ENCODE data around the gene SLC18A3.

Gene SLC18A3

GRCh38 chr10:49615213-49615612, 5.1 kb downstream of the SLC18A3 start:
- Histone ChIP-seq H3K4me1 (ENCODE audit: control extremely low read depth in 1 of 4, control insufficient read depth in 4 of 4, insufficient read depth in 4 of 4, low read length in 3 of 4) (peaks cover 0 to 24% (median 5%) of the 10 kb centered on the region in 4 experiments), H3K27ac (ENCODE audit: insufficient read depth in 1 of 2, low read depth in 1 of 2, low read length in 2 of 2, poor library complexity in 1 of 2, severe bottlenecking in 2 of 2) (no peak overlapping the region), H3K36me3 (ENCODE audit: control insufficient read depth in 4 of 4, insufficient read depth in 4 of 4, low read length in 3 of 4) (no peaks in the 10 kb centered on the region), H3K4me3 (ENCODE audit: control insufficient read depth in 1 of 7, extremely low read depth in 1 of 7, insufficient read depth in 4 of 7, low read depth in 2 of 7, low read length in 6 of 7) (no peak overlapping the region), H3K27me3 (replicated peaks in 2 of 5; ENCODE audit: control insufficient read depth in 4 of 5, insufficient read depth in 5 of 5, low read length in 4 of 5) (peaks cover 8 to 99% (median 51%) of the 10 kb centered on the region in 5 experiments), H3K9me3 (ENCODE audit: control extremely low read depth in 1 of 5, control insufficient read depth in 4 of 5, insufficient read depth in 2 of 5, low read depth in 1 of 5, low read length in 4 of 5) (peaks cover 0 to 11% (median 0%) of the 10 kb centered on the region in 5 experiments)
- ChIA-PET POLR2A (no interaction called here), CTCF (no interaction called here)
- WGBS (ENCODE audit: insufficient coverage), result 75% methylated on average over 4 of the region's 5 CpGs
- no peak for DNase-seq

DNA sequence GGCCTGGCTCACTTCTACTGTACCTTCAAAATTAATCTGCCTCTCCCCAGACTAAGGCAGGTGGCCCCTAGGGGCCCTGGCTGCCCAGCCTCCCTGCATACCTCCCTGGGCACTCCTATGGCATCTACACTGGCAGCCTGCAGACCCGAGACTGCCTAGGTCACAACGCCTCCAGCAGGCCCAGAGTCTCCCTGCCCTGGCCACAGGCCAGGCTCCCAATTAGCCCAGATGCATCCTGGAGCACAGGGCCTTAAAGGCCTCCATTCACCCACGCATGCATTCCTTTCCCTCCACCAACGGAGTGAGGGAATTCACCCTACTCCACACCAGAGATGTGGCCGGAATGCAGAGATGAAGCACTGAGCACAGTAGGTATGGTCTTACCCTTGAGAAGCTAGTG, 5.6 kb downstream of the SLC18A3 start:
- CTCF ChIA-PET, result no interaction called here
- H3K27ac ChIP-seq (ENCODE audit: insufficient read depth in 1 of 2, low read depth in 1 of 2, low read length in 2 of 2, poor library complexity in 1 of 2, severe bottlenecking in 2 of 2), result no peak overlapping the region
- H3K9me3 ChIP-seq (ENCODE audit: control extremely low read depth in 1 of 5, control insufficient read depth in 4 of 5, insufficient read depth in 2 of 5, low read depth in 1 of 5, low read length in 4 of 5), result peaks cover 0 to 9% (median 0%) of the 10 kb centered on the region in 5 experiments
- POLR2A ChIA-PET, result no interaction called here
- 89% methylated on average over 2 of the region's 5 CpGs for WGBS (ENCODE audit: insufficient coverage)
- peaks cover 0 to 19% (median 3%) of the 10 kb centered on the region in 4 experiments for H3K4me1 ChIP-seq (ENCODE audit: control extremely low read depth in 1 of 4, control insufficient read depth in 4 of 4, insufficient read depth in 4 of 4, low read length in 3 of 4)
- no peaks in the 10 kb centered on the region for H3K36me3 ChIP-seq (ENCODE audit: control insufficient read depth in 4 of 4, insufficient read depth in 4 of 4, low read length in 3 of 4)
- H3K27me3 ChIP-seq (replicated peaks in 2 of 5; ENCODE audit: control insufficient read depth in 4 of 5, insufficient read depth in 5 of 5, low read length in 4 of 5), result peaks cover 8 to 99% (median 51%) of the 10 kb centered on the region in 5 experiments
- DNase-seq, result no peak
- H3K4me3 ChIP-seq (ENCODE audit: control insufficient read depth in 1 of 7, extremely low read depth in 1 of 7, insufficient read depth in 4 of 7, low read depth in 2 of 7, low read length in 6 of 7), result no peak overlapping the region

DNA sequence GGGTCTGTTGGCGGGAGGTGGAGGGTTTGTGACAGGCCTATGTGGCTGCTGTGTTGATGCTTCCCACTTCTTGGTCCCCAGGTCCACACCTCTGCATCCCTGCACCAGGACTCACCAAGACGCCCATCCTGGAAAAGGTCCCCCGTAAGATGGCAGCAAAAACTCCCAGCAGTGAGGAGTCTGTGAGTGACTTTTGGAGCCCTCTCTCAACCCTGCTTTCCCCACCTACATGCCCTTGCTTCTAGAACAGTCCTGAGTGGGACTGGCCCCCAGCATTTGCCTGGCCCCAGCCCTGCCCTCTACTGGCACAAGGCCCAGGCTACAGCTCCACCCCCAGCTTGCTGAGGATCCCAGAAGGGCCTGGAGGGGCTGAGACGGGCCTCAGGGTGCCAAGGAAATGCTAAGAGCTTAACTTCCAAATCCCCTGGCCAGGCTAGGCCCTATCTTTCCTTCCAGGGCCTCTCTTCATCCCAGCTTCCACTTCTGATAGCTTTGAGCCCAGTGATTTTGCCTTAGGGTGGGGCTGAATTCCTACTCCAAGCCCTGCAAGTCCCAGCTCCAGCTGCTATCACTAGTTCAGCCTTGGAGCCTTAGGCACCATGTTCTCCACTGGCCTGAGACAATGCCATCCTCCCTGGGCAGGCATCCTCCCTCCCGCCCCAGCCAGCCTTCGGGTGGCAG, 6.5 kb downstream of the SLC18A3 start:
- Histone ChIP-seq H3K27ac (ENCODE audit: insufficient read depth in 1 of 2, low read depth in 1 of 2, low read length in 2 of 2, poor library complexity in 1 of 2, severe bottlenecking in 2 of 2) (no peak overlapping the region), H3K4me3 (ENCODE audit: control insufficient read depth in 1 of 7, extremely low read depth in 1 of 7, insufficient read depth in 4 of 7, low read depth in 2 of 7, low read length in 6 of 7) (no peak overlapping the region), H3K9me3 (ENCODE audit: control extremely low read depth in 1 of 5, control insufficient read depth in 4 of 5, insufficient read depth in 2 of 5, low read depth in 1 of 5, low read length in 4 of 5) (peaks cover 0 to 4% (median 0%) of the 10 kb centered on the region in 5 experiments), H3K4me1 (ENCODE audit: control extremely low read depth in 1 of 4, control insufficient read depth in 4 of 4, insufficient read depth in 4 of 4, low read length in 3 of 4) (peaks cover 0 to 12% (median 0%) of the 10 kb centered on the region in 4 experiments), H3K27me3 (replicated peaks in 2 of 5; ENCODE audit: control insufficient read depth in 4 of 5, insufficient read depth in 5 of 5, low read length in 4 of 5) (peaks cover 8 to 99% (median 47%) of the 10 kb centered on the region in 5 experiments), H3K36me3 (ENCODE audit: control insufficient read depth in 4 of 4, insufficient read depth in 4 of 4, low read length in 3 of 4) (no peaks in the 10 kb centered on the region)
- CTCF ChIA-PET, result interaction anchor here (0.6 kb wide), 1 partner anchor 15 kb away, joined by 3 read pairs; no protein-coding TSS in a partner anchor
- no peak for DNase-seq
- POLR2A ChIA-PET, result no interaction called here
- whole genome bisulfite sequencing (ENCODE audit: insufficient coverage), result 66% methylated on average over 3 of the region's 6 CpGs

DNA sequence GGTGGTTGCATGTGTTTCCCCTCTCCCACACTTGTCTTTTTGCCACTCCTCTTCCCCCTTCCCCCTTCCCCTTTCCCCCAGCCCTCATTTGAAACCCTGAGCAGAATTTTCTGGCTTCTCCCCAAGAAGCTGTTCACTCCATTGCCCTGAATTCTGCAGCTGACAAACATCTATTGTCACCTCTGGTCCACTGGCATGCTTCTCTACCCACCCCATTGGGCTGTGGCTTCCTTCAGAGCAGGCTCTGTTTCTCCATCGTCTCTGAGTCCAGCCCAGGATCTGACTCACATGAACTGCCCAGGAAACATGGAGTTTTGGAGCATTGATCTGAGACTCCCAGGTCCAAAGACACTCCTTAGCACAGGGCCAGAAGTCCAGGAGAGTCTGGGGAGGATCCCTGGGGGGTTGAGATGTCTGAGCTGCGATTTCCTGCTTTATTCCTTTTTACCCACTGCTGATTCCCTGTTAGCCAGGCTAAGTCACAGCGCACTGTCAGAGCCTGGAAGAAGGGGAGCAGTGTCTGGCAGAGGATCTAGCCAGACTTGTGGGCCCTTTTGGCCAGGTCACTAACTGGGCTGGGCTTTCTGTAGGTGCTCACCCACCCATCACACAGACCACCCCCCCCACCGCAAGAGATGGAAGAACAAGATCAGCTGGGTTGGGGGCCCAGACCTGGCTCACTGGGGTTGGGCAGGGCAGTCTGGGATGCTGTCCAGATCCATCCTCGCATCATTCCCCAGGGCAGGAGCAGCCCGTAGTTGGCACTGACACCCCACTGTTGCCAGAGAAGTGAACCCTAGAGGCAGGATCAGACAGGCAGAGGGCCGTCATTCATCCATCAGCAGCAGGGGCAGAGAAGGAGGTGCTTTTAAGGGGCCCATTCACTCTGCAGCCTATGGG, 7.3 kb downstream of the SLC18A3 start:
- 83% methylated on average over 7 of the region's 7 CpGs for WGBS (ENCODE audit: insufficient coverage)
- Histone ChIP-seq H3K9me3 (ENCODE audit: control extremely low read depth in 1 of 5, control insufficient read depth in 4 of 5, insufficient read depth in 2 of 5, low read depth in 1 of 5, low read length in 4 of 5) (no peaks in the 10 kb centered on the region), H3K4me3 (ENCODE audit: control insufficient read depth in 1 of 7, extremely low read depth in 1 of 7, insufficient read depth in 4 of 7, low read depth in 2 of 7, low read length in 6 of 7) (no peak overlapping the region), H3K4me1 (ENCODE audit: control extremely low read depth in 1 of 4, control insufficient read depth in 4 of 4, insufficient read depth in 4 of 4, low read length in 3 of 4) (peaks cover 0 to 10% (median 0%) of the 10 kb centered on the region in 4 experiments), H3K36me3 (ENCODE audit: control insufficient read depth in 4 of 4, insufficient read depth in 4 of 4, low read length in 3 of 4) (no peaks in the 10 kb centered on the region), H3K27me3 (replicated peaks in 2 of 5; ENCODE audit: control insufficient read depth in 4 of 5, insufficient read depth in 5 of 5, low read length in 4 of 5) (peaks cover 8 to 99% (median 40%) of the 10 kb centered on the region in 5 experiments), H3K27ac (ENCODE audit: insufficient read depth in 1 of 2, low read depth in 1 of 2, low read length in 2 of 2, poor library complexity in 1 of 2, severe bottlenecking in 2 of 2) (no peak overlapping the region)
- ChIA-PET CTCF (no interaction called here), POLR2A (no interaction called here)
- no peak for DNase-seq

DNA sequence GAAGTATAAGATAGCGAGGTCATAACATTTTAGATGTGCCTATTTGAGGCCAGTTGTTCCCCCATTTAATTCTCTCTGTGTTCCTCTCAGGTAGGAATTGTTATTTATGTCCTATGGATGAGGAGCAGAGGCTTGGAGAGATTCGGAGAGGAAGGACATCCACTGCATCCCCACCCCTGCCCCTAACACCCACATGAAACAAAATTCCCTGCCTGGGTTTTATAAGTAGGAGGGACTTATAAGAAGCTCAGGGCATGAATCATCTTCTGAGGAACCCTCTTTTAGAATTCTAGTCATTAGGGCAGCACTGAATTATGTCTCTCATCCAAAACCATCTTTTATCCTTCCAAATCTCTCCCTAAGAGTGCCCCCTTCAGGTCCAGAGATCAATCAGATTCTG, 8.7 kb downstream of the SLC18A3 start:
- peaks cover 8 to 95% (median 28%) of the 10 kb centered on the region in 5 experiments for H3K27me3 ChIP-seq (replicated peaks in 2 of 5; ENCODE audit: control insufficient read depth in 4 of 5, insufficient read depth in 5 of 5, low read length in 4 of 5)
- DNase-seq, result no peak
- ChIA-PET POLR2A (no interaction called here), CTCF (no interaction called here)
- H3K36me3 ChIP-seq (ENCODE audit: control insufficient read depth in 4 of 4, insufficient read depth in 4 of 4, low read length in 3 of 4), result no peaks in the 10 kb centered on the region
- H3K4me3 ChIP-seq (ENCODE audit: control insufficient read depth in 1 of 7, extremely low read depth in 1 of 7, insufficient read depth in 4 of 7, low read depth in 2 of 7, low read length in 6 of 7), result no peak overlapping the region
- no CpG with 5 or more reads among the region's 2 CpGs for WGBS (ENCODE audit: insufficient coverage)
- H3K9me3 ChIP-seq (ENCODE audit: control extremely low read depth in 1 of 5, control insufficient read depth in 4 of 5, insufficient read depth in 2 of 5, low read depth in 1 of 5, low read length in 4 of 5), result no peaks in the 10 kb centered on the region
- peaks cover 0 to 1% (median 0%) of the 10 kb centered on the region in 4 experiments for H3K4me1 ChIP-seq (ENCODE audit: control extremely low read depth in 1 of 4, control insufficient read depth in 4 of 4, insufficient read depth in 4 of 4, low read length in 3 of 4)
- no peak overlapping the region for H3K27ac ChIP-seq (ENCODE audit: insufficient read depth in 1 of 2, low read depth in 1 of 2, low read length in 2 of 2, poor library complexity in 1 of 2, severe bottlenecking in 2 of 2)

DNA sequence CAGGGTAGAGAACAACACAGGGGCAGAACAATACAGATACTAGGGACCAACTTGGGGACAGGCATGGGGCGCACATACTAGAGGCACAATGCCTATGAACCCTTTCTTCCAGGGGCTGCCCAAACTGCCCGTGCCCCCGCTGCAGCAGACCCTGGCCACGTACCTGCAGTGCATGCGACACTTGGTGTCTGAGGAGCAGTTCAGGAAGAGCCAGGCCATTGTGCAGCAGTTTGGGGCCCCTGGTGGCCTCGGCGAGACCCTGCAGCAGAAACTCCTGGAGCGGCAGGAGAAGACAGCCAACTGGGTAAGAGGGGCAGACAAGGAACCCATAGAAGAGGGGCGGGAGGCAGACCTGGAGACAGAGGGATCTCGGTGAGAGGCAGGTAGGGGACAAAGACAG, 9.5 kb downstream of the SLC18A3 start:
- Histone ChIP-seq H3K4me3 (ENCODE audit: control insufficient read depth in 1 of 7, extremely low read depth in 1 of 7, insufficient read depth in 4 of 7, low read depth in 2 of 7, low read length in 6 of 7) (no peak overlapping the region), H3K36me3 (ENCODE audit: control insufficient read depth in 4 of 4, insufficient read depth in 4 of 4, low read length in 3 of 4) (no peaks in the 10 kb centered on the region), H3K9me3 (ENCODE audit: control extremely low read depth in 1 of 5, control insufficient read depth in 4 of 5, insufficient read depth in 2 of 5, low read depth in 1 of 5, low read length in 4 of 5) (no peaks in the 10 kb centered on the region), H3K27ac (ENCODE audit: insufficient read depth in 1 of 2, low read depth in 1 of 2, low read length in 2 of 2, poor library complexity in 1 of 2, severe bottlenecking in 2 of 2) (no peak overlapping the region), H3K27me3 (replicated peaks in 2 of 5; ENCODE audit: control insufficient read depth in 4 of 5, insufficient read depth in 5 of 5, low read length in 4 of 5) (peaks cover 8 to 96% (median 25%) of the 10 kb centered on the region in 5 experiments), H3K4me1 (ENCODE audit: control extremely low read depth in 1 of 4, control insufficient read depth in 4 of 4, insufficient read depth in 4 of 4, low read length in 3 of 4) (no peaks in the 10 kb centered on the region)
- POLR2A ChIA-PET, result no interaction called here
- WGBS (ENCODE audit: insufficient coverage), result 70% methylated on average over 10 of the region's 10 CpGs
- no peak for DNase-seq
- CTCF ChIA-PET, result no interaction called here

DNA sequence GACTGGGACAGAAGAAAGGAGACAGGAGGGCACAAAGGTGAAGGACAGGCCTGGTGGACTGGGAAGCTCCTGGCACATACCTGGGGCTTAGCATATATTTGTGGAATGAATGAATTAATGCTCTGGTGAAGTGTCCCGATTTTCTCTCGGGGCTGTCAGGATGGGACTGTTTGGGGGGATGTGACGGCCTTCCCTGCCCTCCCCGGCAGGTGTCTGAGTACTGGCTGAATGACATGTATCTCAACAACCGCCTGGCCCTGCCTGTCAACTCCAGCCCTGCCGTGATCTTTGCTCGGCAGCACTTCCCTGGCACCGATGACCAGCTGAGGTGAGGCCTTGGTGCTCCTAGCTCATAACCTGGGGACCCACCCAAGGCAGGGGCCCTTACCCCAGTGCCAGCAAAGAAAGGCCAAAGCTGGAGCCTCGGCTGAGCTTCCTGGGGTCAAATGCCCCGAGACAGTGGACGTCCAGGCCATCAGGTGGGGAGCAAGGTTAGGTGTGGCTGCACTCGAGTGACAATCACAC, 10.2 kb downstream of the SLC18A3 start:
- CTCF ChIA-PET, result no interaction called here
- Histone ChIP-seq H3K4me3 (ENCODE audit: control insufficient read depth in 1 of 7, extremely low read depth in 1 of 7, insufficient read depth in 4 of 7, low read depth in 2 of 7, low read length in 6 of 7) (no peak overlapping the region), H3K4me1 (ENCODE audit: control extremely low read depth in 1 of 4, control insufficient read depth in 4 of 4, insufficient read depth in 4 of 4, low read length in 3 of 4) (no peaks in the 10 kb centered on the region), H3K27ac (ENCODE audit: insufficient read depth in 1 of 2, low read depth in 1 of 2, low read length in 2 of 2, poor library complexity in 1 of 2, severe bottlenecking in 2 of 2) (no peak overlapping the region), H3K27me3 (replicated peaks in 2 of 5; ENCODE audit: control insufficient read depth in 4 of 5, insufficient read depth in 5 of 5, low read length in 4 of 5) (peaks cover 6 to 96% (median 22%) of the 10 kb centered on the region in 5 experiments), H3K36me3 (ENCODE audit: control insufficient read depth in 4 of 4, insufficient read depth in 4 of 4, low read length in 3 of 4) (no peaks in the 10 kb centered on the region), H3K9me3 (ENCODE audit: control extremely low read depth in 1 of 5, control insufficient read depth in 4 of 5, insufficient read depth in 2 of 5, low read depth in 1 of 5, low read length in 4 of 5) (no peaks in the 10 kb centered on the region)
- 94% methylated on average over 12 of the region's 12 CpGs for WGBS (ENCODE audit: insufficient coverage)
- POLR2A ChIA-PET, result no interaction called here
- no peak for DNase-seq
